SK-N-SH treated with all-trans-retinoic acid at 6 μM for 48 hours (cell line): ENCODE measurements around the gene IFT80.

Experiments
- ARNTL ChIP-seq: fragments of 450-650 bp; formaldehyde crosslinking; IDR thresholded peaks from 2 replicates; pipeline ENCODE4 v1.5.0; 2020; ENCODE audit warnings: low read depth, mild to moderate bottlenecking, moderate library complexity, borderline replicate concordance
- BACH2 ChIP-seq: fragments of 250-450 bp; sonication (Bioruptor Pico); IDR thresholded peaks from 2 replicates; pipeline ENCODE4 v1.9.0; 2021; ENCODE audit warnings: mild to moderate bottlenecking, borderline replicate concordance
- OSR1 ChIP-seq: fragments of 250-450 bp; sonication (Bioruptor Pico); IDR thresholded peaks from 2 replicates; pipeline ENCODE4 v1.8.0; 2022; ENCODE audit warnings: moderate library complexity, mild to moderate bottlenecking, inconsistent platforms
- RARB ChIP-seq: fragments of 250-450 bp; sonication (Bioruptor Pico); IDR thresholded peaks from 2 replicates; pipeline ENCODE4 v1.8.0; 2021; ENCODE audit warnings: mild to moderate bottlenecking, moderate library complexity
- TCF4 ChIP-seq: fragments of 250-450 bp; sonication (Bioruptor Pico); IDR thresholded peaks from 2 replicates; pipeline ENCODE4 v1.8.0; 2021; ENCODE audit warnings: mild to moderate bottlenecking, moderate library complexity, borderline replicate concordance
- ZFP3 ChIP-seq: fragments of 250-450 bp; sonication (Bioruptor Pico); IDR thresholded peaks from 2 replicates; pipeline ENCODE4 v1.5.0; 2020; ENCODE audit warnings: mild to moderate bottlenecking, moderate library complexity
- ZFP30 ChIP-seq: fragments of 450-650 bp; formaldehyde crosslinking; IDR thresholded peaks from 2 replicates; pipeline ENCODE4 v1.5.0; 2022; ENCODE audit warnings: mild to moderate bottlenecking, moderate library complexity
- ZNF565 ChIP-seq: fragments of 450-650 bp; formaldehyde crosslinking; conservative IDR thresholded peaks from 2 replicates; pipeline ENCODE4 v1.5.0; 2020; ENCODE audit warnings: low read depth, mild to moderate bottlenecking, moderate library complexity
- ZNF70 ChIP-seq: fragments of 450-650 bp; formaldehyde crosslinking; IDR thresholded peaks from 2 replicates; pipeline ENCODE4 v1.5.0; 2020; ENCODE audit warnings: mild to moderate bottlenecking, moderate library complexity
- TF ChIP-seq, protein P1 (sequence below): fragments of 250-450 bp; sonication (Bioruptor Pico); IDR thresholded peaks from 2 replicates; pipeline ENCODE4 v1.5.1; 2020; ENCODE audit warnings: low read depth, mild to moderate bottlenecking, moderate library complexity
- TF ChIP-seq, protein P2 (sequence below): fragments of 250-450 bp; sonication (Bioruptor Pico); IDR thresholded peaks from 2 replicates; pipeline ENCODE4 v1.5.0; 2020; ENCODE audit warnings: mild to moderate bottlenecking, moderate library complexity

DNA sequence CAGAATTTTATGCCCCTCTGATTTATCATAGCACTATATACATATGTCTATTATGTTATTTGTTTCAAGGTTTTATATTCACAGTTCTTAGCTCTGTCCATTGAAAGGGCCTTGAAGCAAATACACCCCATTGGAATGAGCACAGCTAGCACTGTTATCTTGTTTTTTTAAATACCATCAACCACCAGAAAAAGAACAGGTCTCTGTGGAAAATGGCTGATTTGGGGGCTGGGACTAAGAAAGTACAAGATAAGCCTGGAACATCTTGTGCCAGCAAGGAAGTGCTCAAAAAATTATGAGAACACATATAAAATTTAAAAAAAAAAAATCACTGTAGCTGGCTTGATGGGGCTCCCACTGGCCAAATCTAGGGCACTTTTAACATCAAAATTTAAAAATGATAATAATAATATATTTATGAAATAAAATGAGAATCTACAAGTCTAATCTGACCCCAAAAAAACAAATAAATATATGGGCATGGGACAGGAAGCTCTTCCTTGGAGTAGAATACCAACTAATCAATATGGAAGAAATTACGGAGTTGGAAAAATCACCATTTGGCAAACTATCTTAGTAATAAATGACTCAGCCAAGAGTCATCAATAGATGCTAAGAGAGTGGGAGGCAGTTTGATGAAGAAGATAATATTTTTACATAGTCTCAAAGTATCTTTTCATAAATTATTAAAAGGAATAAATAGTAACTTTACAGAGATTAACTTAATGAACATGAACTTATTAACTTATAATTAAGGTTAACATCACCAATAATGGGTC, 20.5 kb downstream of the IFT80 start:
- TF ChIP-seq, protein P1, sequence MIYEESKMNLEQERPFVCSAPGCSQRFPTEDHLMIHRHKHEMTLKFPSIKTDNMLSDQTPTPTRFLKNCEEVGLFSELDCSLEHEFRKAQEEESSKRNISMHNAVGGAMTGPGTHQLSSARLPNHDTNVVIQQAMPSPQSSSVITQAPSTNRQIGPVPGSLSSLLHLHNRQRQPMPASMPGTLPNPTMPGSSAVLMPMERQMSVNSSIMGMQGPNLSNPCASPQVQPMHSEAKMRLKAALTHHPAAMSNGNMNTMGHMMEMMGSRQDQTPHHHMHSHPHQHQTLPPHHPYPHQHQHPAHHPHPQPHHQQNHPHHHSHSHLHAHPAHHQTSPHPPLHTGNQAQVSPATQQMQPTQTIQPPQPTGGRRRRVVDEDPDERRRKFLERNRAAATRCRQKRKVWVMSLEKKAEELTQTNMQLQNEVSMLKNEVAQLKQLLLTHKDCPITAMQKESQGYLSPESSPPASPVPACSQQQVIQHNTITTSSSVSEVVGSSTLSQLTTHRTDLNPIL (CRISPR knock-in tag) = no peak
- TF ChIP-seq ZNF565 (no peak), RARB (CRISPR knock-in tag) (no peak), ZFP30 (CRISPR knock-in tag) (no peak), BACH2 (CRISPR knock-in tag) (no peak), ARNTL (no peak), OSR1 (no peak), ZFP3 (CRISPR knock-in tag) (no peak), ZNF70 (no peak), TCF4 (CRISPR knock-in tag) (no peak)
- TF ChIP-seq, protein P2, sequence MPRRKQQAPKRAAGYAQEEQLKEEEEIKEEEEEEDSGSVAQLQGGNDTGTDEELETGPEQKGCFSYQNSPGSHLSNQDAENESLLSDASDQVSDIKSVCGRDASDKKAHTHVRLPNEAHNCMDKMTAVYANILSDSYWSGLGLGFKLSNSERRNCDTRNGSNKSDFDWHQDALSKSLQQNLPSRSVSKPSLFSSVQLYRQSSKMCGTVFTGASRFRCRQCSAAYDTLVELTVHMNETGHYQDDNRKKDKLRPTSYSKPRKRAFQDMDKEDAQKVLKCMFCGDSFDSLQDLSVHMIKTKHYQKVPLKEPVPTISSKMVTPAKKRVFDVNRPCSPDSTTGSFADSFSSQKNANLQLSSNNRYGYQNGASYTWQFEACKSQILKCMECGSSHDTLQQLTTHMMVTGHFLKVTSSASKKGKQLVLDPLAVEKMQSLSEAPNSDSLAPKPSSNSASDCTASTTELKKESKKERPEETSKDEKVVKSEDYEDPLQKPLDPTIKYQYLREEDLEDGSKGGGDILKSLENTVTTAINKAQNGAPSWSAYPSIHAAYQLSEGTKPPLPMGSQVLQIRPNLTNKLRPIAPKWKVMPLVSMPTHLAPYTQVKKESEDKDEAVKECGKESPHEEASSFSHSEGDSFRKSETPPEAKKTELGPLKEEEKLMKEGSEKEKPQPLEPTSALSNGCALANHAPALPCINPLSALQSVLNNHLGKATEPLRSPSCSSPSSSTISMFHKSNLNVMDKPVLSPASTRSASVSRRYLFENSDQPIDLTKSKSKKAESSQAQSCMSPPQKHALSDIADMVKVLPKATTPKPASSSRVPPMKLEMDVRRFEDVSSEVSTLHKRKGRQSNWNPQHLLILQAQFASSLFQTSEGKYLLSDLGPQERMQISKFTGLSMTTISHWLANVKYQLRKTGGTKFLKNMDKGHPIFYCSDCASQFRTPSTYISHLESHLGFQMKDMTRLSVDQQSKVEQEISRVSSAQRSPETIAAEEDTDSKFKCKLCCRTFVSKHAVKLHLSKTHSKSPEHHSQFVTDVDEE (CRISPR knock-in tag) = no peak
